Left forelimb (tissue), 1 donor: Measurements from ENCODE around the gene CACNA2D4.

Experiments
- DNase-seq: peaks from one replicate; pipeline ENCODE4 v3.0.0-alpha.2; 2018; ENCODE audit warnings: low spot score

Gene CACNA2D4

GRCh38 chr12:1778911-1779310, 139.5 kb downstream of the CACNA2D4 start:
- DNase-seq: no peak

GRCh38 chr12:1777798-1778197, 140.7 kb downstream of the CACNA2D4 start:
- no peak for DNase-seq

GRCh38 chr12:1776170-1776921, 142.1 kb downstream of the CACNA2D4 start:
- DNase-seq: no peak

- no peak for DNase-seq
Observed at GRCh38 chr12:1773937-1774655, 144.4 kb downstream of the CACNA2D4 start.

GRCh38 chr12:1769809-1770494, 148.5 kb downstream of the CACNA2D4 start:
- DNase-seq: no peak

- DNase-seq: no peak
Observed at GRCh38 chr12:1768615-1769014, 149.8 kb downstream of the CACNA2D4 start.

GRCh38 chr12:1767407-1768090, 150.9 kb downstream of the CACNA2D4 start:
- DNase-seq: no peak

GRCh38 chr12:1766110-1766509, 152.3 kb downstream of the CACNA2D4 start:
- no peak for DNase-seq

- DNase-seq: no peak
Observed at GRCh38 chr12:1763153-1763552, 155.3 kb downstream of the CACNA2D4 start.

- no peak for DNase-seq
Observed at GRCh38 chr12:1761857-1762256, 156.6 kb downstream of the CACNA2D4 start.

GRCh38 chr12:1760566-1761382, 157.7 kb downstream of the CACNA2D4 start:
- DNase-seq: no peak

GRCh38 chr12:1758887-1759286, 159.6 kb downstream of the CACNA2D4 start:
- no peak for DNase-seq

- no peak for DNase-seq
Observed at GRCh38 chr12:1758376-1758775, 160.1 kb downstream of the CACNA2D4 start.

GRCh38 chr12:1750300-1750699, 168.2 kb downstream of the CACNA2D4 start:
- no peak for DNase-seq

- DNase-seq: no peak
Observed at GRCh38 chr12:1749019-1749418, 169.4 kb downstream of the CACNA2D4 start.

- DNase-seq: no peak
Observed at GRCh38 chr12:1747609-1748008, 170.8 kb downstream of the CACNA2D4 start.

- no peak for DNase-seq
Observed at GRCh38 chr12:1744932-1745331, 173.5 kb downstream of the CACNA2D4 start.
